AG09319 (cell line): ENCODE measurements around the gene CERS6.

ENCODE experiments used
- DNase-seq: peaks from one replicate; pipeline ENCODE4 v3.0.0-alpha.2; 2010; ENCODE audit warnings: low read depth; ENCODE audit errors: extremely low read depth
- TF ChIP-seq, protein P1 (sequence below): IDR thresholded peaks from 2 replicates; pipeline ENCODE4 v1.5.1; 2011; ENCODE audit warnings: low read depth, mild to moderate bottlenecking, inconsistent platforms, low read length, moderate library complexity

Gene CERS6

DNA sequence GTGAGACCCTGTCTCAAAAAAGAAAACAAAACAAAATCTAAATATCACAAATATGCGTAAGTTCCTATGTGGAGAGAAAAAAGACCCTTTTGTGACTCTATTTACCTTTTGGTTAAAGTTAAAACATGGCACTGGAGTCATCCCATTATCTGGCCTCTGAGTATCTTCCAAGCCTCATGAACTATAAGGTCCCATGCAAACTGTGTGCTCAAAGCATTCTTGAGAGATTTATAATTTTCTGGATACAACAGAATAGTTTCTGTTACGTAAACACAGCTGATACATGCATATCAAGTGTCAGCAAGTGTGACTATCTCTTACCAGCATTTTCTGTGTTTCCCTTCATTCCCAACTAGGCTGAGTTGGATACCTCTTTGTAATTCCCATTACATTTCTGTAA is 337.5 kb downstream of the CERS6 start:
- DNase-seq: no peak
- TF ChIP-seq, protein P1, sequence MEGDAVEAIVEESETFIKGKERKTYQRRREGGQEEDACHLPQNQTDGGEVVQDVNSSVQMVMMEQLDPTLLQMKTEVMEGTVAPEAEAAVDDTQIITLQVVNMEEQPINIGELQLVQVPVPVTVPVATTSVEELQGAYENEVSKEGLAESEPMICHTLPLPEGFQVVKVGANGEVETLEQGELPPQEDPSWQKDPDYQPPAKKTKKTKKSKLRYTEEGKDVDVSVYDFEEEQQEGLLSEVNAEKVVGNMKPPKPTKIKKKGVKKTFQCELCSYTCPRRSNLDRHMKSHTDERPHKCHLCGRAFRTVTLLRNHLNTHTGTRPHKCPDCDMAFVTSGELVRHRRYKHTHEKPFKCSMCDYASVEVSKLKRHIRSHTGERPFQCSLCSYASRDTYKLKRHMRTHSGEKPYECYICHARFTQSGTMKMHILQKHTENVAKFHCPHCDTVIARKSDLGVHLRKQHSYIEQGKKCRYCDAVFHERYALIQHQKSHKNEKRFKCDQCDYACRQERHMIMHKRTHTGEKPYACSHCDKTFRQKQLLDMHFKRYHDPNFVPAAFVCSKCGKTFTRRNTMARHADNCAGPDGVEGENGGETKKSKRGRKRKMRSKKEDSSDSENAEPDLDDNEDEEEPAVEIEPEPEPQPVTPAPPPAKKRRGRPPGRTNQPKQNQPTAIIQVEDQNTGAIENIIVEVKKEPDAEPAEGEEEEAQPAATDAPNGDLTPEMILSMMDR: no peak

DNA sequence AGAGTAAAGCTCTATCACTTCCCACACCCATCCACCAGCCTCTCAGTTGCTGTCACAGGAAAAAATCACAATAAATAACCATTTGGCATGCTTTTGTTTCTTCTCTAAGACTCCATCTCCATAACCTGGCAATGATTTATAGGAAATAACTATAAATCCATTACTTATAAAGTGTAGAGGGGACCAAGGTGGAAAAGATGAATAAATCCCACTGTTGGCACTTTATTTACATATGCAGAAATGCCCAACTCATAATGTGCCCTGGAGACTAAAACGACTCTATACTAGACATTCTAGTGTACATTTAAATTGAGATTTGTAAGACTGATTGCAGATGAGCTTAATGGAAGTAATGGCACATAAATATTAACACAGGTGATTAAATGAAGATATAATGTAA is 338.9 kb downstream of the CERS6 start:
- TF ChIP-seq, protein P1: no peak
- no peak for DNase-seq

DNA sequence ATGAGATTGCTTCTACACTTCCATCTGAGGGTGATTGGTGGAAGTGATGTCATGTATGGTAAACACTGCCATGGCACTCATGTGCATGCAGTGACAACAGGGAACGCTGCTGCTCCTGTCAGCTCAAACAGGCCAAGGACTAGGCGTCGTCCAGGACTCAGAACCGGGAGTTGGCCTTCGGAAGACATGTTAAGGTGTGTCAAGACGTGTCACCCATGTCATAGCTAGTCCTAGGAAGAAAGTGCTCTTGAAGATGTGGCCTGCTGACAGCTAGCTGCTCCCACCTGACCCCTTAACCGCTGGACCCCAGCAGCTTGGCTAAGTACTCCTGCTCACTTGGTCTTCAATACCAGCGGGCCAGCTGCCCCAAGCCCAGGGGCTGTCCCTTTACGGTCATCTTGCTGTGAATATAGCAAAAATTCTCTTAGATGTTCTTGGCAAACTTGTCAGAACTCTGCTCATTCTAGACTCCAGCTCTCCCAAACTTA is 340.1 kb downstream of the CERS6 start:
- DNase-seq: no peak
- TF ChIP-seq, protein P1: no peak

DNA sequence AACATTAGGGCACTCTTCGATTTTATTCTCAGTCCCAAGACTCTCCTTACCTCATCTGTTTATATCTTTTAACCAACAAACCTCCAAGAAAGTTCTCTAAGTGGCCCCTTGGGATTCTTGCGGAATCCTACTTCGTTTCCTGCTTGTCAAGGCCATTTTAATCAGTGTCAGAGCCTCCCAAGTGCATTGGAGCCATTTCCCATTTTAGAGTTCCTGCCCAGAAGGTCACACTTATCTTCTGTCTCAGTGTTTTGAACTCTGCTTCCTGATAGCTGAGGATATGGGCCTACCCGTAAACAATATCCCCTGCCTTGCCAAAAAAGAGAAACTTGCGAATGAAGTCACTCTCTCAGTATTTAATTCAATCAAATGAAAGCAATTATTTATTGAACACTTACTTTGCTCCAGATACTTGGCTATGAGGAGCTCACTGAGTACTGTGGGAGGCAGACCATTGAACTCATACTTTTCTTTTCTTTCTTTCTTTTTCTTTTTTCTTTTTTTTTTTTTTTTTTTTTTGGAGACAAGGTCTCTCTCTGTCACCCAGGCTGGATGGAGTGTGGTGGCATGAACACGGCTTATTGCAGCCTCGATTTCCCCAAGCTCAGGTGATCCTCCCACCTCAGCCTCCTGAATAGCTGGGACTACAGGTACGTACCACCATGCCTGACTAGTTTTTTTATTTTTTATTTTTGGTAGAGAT is 340.7 kb downstream of the CERS6 start:
- no peak for DNase-seq

DNA sequence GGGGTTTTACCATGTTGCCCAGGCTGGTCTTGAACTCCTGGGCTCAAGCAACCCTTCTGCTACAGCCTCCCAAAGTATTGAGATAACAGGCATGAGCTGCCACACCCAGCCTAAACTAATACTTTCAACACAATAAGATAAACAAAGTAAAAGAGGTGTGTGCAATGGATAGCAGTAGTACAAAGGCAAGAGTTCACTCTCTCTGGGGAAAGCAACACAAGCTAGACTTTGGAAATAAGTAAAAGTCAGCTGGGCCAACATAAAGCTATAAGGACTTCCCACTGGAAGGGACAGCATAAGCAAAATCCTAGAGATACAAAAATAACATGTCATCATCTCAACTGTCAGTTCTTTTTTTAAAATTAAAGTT is 341.2 kb downstream of the CERS6 start:
- no peak for DNase-seq
- TF ChIP-seq, protein P1: no peak

More for the DNA sequence above, 340.7 kb downstream of the CERS6 start:
- TF ChIP-seq, protein P1: no peak

DNA sequence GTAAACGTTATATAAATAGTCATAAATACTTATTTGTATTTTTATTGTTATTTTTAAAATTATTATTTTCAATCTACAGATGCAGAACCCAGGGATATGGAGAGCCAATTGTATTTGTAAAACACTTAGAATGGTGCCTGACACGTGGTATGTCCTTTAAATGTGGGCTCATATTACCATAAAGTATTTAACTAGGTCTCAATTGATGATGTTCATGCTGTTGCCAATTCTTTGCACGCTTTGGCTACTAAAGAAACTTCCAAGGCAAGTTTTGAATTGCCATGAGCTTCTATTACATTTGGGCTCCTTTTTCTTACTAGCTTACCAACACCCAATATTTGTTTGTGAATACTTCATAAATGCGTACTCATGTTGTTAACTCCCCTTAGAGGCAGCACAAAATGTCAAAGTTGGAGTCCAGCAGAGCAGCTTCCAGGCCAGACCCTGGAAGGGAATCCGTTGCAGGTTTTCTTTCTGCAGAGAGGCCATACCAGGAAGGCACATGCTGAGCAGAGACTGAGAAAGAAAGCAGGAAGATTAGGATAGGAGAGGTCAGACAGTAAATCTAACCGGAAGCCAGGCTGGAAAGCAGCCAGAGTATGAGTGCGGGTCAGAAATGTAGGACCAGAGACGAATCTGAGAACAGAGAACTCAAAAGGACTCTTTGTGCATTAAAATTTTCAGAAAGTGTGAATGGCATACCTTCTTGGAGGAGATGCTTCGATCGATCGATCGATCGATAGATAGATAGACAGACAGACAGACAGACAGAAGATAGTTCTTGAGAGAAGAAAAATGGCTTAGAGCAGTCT is 342.2 kb downstream of the CERS6 start:
- no peak for DNase-seq
- TF ChIP-seq, protein P1: no peak

DNA sequence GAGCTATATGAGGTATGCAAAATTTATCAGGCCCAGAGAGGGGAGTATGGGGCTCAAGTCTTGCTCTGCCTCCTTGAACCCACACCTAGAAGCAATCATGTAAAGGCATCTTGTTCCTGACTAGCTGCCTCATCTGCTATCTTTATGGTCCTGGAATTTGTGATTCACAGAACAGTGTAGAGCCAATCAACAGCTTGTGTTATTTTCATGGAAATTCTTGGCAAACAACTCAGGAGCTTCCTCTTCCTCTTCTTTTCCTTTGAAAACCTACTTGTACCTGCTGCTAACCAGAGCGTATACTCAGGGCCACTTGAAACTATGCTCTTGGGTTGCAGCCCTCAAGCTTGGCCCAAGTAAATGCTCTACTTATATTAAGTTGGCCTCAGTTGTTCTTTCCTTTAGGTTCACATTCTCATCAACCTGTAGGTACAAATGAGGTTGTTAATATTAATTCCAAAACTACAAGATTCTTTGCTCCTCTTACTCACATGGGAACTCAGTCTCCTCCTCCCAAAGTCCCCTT is 342.9 kb downstream of the CERS6 start:
- DNase-seq: no peak
- TF ChIP-seq, protein P1: no peak
